Measurements from ENCODE around the gene SPATA3.
A peak's percentile ranks its signal among the peaks of the same experiment; 100 is the strongest.
"Not testable (repeated sequence)": the region's sequence is repeated elsewhere in the genome, so short reads cannot be mapped to it uniquely, and the experiment has no call there.

SPATA3 gene

GRCh38 chr2:230995821-230996220 is at the start of gene SPATA3:
SPATA3 (plus strand) TSS chr2:230996121; CDS start chr2:230996234, 113 bp downstream.
- no peak for DNase-seq (ENCODE audit: low spot score)

GRCh38 chr2:230946429-230947234 is 49.3 kb upstream of the SPATA3 start:
- no peak for DNase-seq (ENCODE audit: low spot score)

- DNase-seq (ENCODE audit: low spot score) = no peak
Observed at GRCh38 chr2:230947235-230947576, 48.7 kb upstream of the SPATA3 start.

GRCh38 chr2:230947908-230948365 is 48.0 kb upstream of the SPATA3 start:
- no peak for DNase-seq (ENCODE audit: low spot score)

GRCh38 chr2:230949966-230950873 is 45.7 kb upstream of the SPATA3 start:
- no peak for DNase-seq (ENCODE audit: low spot score)

GRCh38 chr2:230950874-230951339 is 45.0 kb upstream of the SPATA3 start:
- DNase-seq (ENCODE audit: low spot score) = no peak

- DNase-seq (ENCODE audit: low spot score) = no peak
Observed at GRCh38 chr2:230951396-230951795, 44.5 kb upstream of the SPATA3 start.

GRCh38 chr2:230952226-230952956 is 43.5 kb upstream of the SPATA3 start:
- DNase-seq (ENCODE audit: low spot score) = no peak

- DNase-seq (ENCODE audit: low spot score) = no peak
Observed at GRCh38 chr2:230953845-230954244, 42.1 kb upstream of the SPATA3 start.

GRCh38 chr2:230954746-230955145 is 41.2 kb upstream of the SPATA3 start:
- no peak for DNase-seq (ENCODE audit: low spot score)

GRCh38 chr2:230955163-230955737 is 40.7 kb upstream of the SPATA3 start:
- DNase-seq (ENCODE audit: low spot score) = no peak

- peak; percentile 48 for DNase-seq (ENCODE audit: low spot score)
Observed at GRCh38 chr2:230956827-230957755, 38.8 kb upstream of the SPATA3 start.

GRCh38 chr2:230957756-230958391 is 38.0 kb upstream of the SPATA3 start:
- DNase-seq (ENCODE audit: low spot score) = no peak

GRCh38 chr2:230958820-230959756 is 36.8 kb upstream of the SPATA3 start:
- DNase-seq (ENCODE audit: low spot score) = no peak

- DNase-seq (ENCODE audit: low spot score) = no peak
Observed at GRCh38 chr2:230960026-230960425, 35.9 kb upstream of the SPATA3 start.

- no peak for DNase-seq (ENCODE audit: low spot score)
Observed at GRCh38 chr2:230961091-230961491, 34.8 kb upstream of the SPATA3 start.

GRCh38 chr2:230964136-230964730 is 31.7 kb upstream of the SPATA3 start:
- no peak for DNase-seq (ENCODE audit: low spot score)

- DNase-seq (ENCODE audit: low spot score) = no peak
Observed at GRCh38 chr2:230967113-230967512, 28.8 kb upstream of the SPATA3 start.

GRCh38 chr2:230968314-230968713 is 27.6 kb upstream of the SPATA3 start:
- not testable (repeated sequence) for DNase-seq (ENCODE audit: low spot score)

Data from RKO (cell line).